Ascending aorta (tissue), 2 donors: ENCODE data around the gene HSPA4. TPM values are rescaled to one million over a fixed set of nuclear protein-coding genes. Genes with fewer than 3 reads are reported as not detected.

Source experiments
- DNase-seq, 2 donors: peaks; one replicate each; pipeline ENCODE4 v3.0.0-alpha.2; 2019; ENCODE audit warnings: low spot score in 2 of 2
- H3K27ac ChIP-seq, 2 donors: fragments of 200-600 bp; sonication (generic); one replicate each; pipeline ENCODE4 v1.5.1; 2016 to 2017; ENCODE audit warnings: mild to moderate bottlenecking in 1 of 2
- H3K27me3 ChIP-seq: fragments of 200-600 bp; sonication (generic); one replicate; pipeline ENCODE4 v1.5.1; 2017
- H3K36me3 ChIP-seq, 2 donors: fragments of 200-600 bp; sonication (generic); one replicate each; pipeline ENCODE4 v1.5.1; 2016
- H3K4me1 ChIP-seq, 2 donors: fragments of 200-600 bp; sonication (generic); one replicate each; pipeline ENCODE4 v1.5.1; 2016 to 2017; ENCODE audit warnings: mild to moderate bottlenecking in 1 of 2
- H3K4me3 ChIP-seq, 2 donors: fragments of 200-600 bp; sonication (generic); one replicate each; pipeline ENCODE4 v1.5.1; 2016 to 2017; ENCODE audit warnings: mild to moderate bottlenecking in 1 of 2
- H3K9me3 ChIP-seq, 2 donors: fragments of 200-600 bp; sonication (generic); one replicate each; pipeline ENCODE4 v1.5.1; 2016
- CTCF ChIP-seq, 3 experiments: fragments of 200-600 bp in 2 of 3; fragments of 450-650 bp in 1 of 3; sonication (generic) in 2 of 3; IDR thresholded peaks; one replicate each; pipeline ENCODE4 v1.5.1; 2016 to 2019; ENCODE audit warnings: antibody characterized with exemption in 3 of 3, mild to moderate bottlenecking in 1 of 3, moderate library complexity in 1 of 3
- intact Hi-C: fragments of 100-400 bp; cut with DNase I; formaldehyde crosslinking; loops from one replicate; pipeline ENCODE4 v1.15.1; 2023
- total RNA-seq: library from RNA; depleted of rRNA; stranded (reverse); fragments of >200 nt; gene quantifications from one replicate; pipeline ENCODE4 v1.1.0, GENCODE V29; 2016

Gene HSPA4
- total RNA-seq, 1 donor from 2014 or later = 16.2 TPM

GRCh38 chr5:133121080-133121479 is 69.3 kb downstream of the HSPA4 start:
- Histone ChIP-seq H3K27ac (no peak overlapping the region), H3K27me3 (no peaks in the 10 kb centered on the region), H3K36me3 (no peaks in the 10 kb centered on the region), H3K9me3 (no peaks in the 10 kb centered on the region), H3K4me1 (peaks cover 0 to 9% of the 10 kb centered on the region in 2 donors), H3K4me3 (no peak overlapping the region)
- DNase-seq = no peak
- TF ChIP-seq CTCF (IDR thresholded peaks at IDR 0.05) = no peak
- intact Hi-C loops = no loop called here

- DNase-seq = peak in 1 of 2 donors; percentile 58
- Histone ChIP-seq H3K4me3 (no peak overlapping the region), H3K27me3 (no peaks in the 10 kb centered on the region), H3K27ac (no peak overlapping the region), H3K36me3 (no peaks in the 10 kb centered on the region), H3K4me1 (peaks cover 0 to 9% of the 10 kb centered on the region in 2 donors), H3K9me3 (no peaks in the 10 kb centered on the region)
- intact Hi-C loops = no loop called here
- TF ChIP-seq CTCF (IDR thresholded peaks at IDR 0.05) = no peak
These were observed 69.9 kb downstream of the HSPA4 start for GRCh38 chr5:133121611-133122150.

- Histone ChIP-seq H3K4me1 (peaks cover 0 to 9% of the 10 kb centered on the region in 2 donors), H3K9me3 (no peaks in the 10 kb centered on the region), H3K36me3 (no peaks in the 10 kb centered on the region), H3K27ac (no peak overlapping the region), H3K4me3 (no peak overlapping the region), H3K27me3 (no peaks in the 10 kb centered on the region)
- intact Hi-C loops = no loop called here
- DNase-seq = peak in 1 of 2 donors; percentile 27
- TF ChIP-seq CTCF (IDR thresholded peaks at IDR 0.05) = no peak
These were observed 70.9 kb downstream of the HSPA4 start for GRCh38 chr5:133122711-133123110.

- H3K36me3 ChIP-seq = no peaks in the 10 kb centered on the region
- H3K27ac ChIP-seq = no peak overlapping the region
- no peak for DNase-seq
- TF ChIP-seq CTCF (IDR thresholded peaks at IDR 0.05) = no peak
- intact Hi-C loops = no loop called here
- H3K4me1 ChIP-seq = peaks cover 0 to 9% of the 10 kb centered on the region in 2 donors
- H3K4me3 ChIP-seq = no peak overlapping the region
- H3K27me3 ChIP-seq = no peaks in the 10 kb centered on the region
- H3K9me3 ChIP-seq = no peaks in the 10 kb centered on the region
These were observed 71.5 kb downstream of the HSPA4 start for GRCh38 chr5:133123297-133123696.

GRCh38 chr5:133124891-133125290 is 73.1 kb downstream of the HSPA4 start:
- peaks cover 0 to 1% of the 10 kb centered on the region in 2 donors for H3K4me1 ChIP-seq
- intact Hi-C loops = no loop called here
- no peaks in the 10 kb centered on the region for H3K36me3 ChIP-seq
- no peak overlapping the region for H3K4me3 ChIP-seq
- no peaks in the 10 kb centered on the region for H3K9me3 ChIP-seq
- no peaks in the 10 kb centered on the region for H3K27me3 ChIP-seq
- no peak for DNase-seq
- TF ChIP-seq CTCF (IDR thresholded peaks at IDR 0.05) = no peak
- no peak overlapping the region for H3K27ac ChIP-seq

- Histone ChIP-seq H3K27ac (no peak overlapping the region), H3K36me3 (no peaks in the 10 kb centered on the region), H3K4me1 (no peaks in the 10 kb centered on the region), H3K4me3 (no peak overlapping the region), H3K9me3 (no peaks in the 10 kb centered on the region), H3K27me3 (no peaks in the 10 kb centered on the region)
- DNase-seq = no peak
- no peak for TF ChIP-seq CTCF (IDR thresholded peaks at IDR 0.05)
- intact Hi-C loops = no loop called here
These were observed 76.3 kb downstream of the HSPA4 start for GRCh38 chr5:133128066-133128465.
